A673 (cell line): Measurements from ENCODE around the gene RNF113B. TPM values are rescaled to one million over a fixed set of nuclear protein-coding genes. Genes with fewer than 3 reads are reported as not detected.
A peak's percentile ranks its signal among the peaks of the same experiment; 100 is the strongest.

ENCODE experiments used
- BruUV-seq: library from RNA; stranded (reverse); fragments of 400-500 nt; replicated peaks from 2 replicates; lab custom pipeline; 2021; lab: Mats Ljungman, UMichigan
- CTCF ChIA-PET: fragments of 300-600 bp; sonication (Branson Sonifier 250); formaldehyde crosslinking; loops from one replicate; lab custom pipeline; 2022; ENCODE audit warnings: antibody characterized with exemption; lab: Charles Lee
- POLR2A ChIA-PET: fragments of 300-600 bp; sonication (Branson Sonifier 250); formaldehyde crosslinking; loops from one replicate; lab custom pipeline; 2022; ENCODE audit warnings: antibody characterized with exemption; ENCODE audit not compliant: low non-redundant PET; lab: Charles Lee
- DNase-seq: peaks from one replicate; pipeline ENCODE4 v3.0.0-alpha.2; 2015; ENCODE audit warnings: low spot score
- H3K27ac ChIP-seq: fragments of 200-600 bp; sonication (generic); 2 replicates; pipeline ENCODE4 v1.5.1; 2016; ENCODE audit warnings: mixed run types, low read depth, mild to moderate bottlenecking, mixed read lengths, antibody characterized with exemption, low read length; ENCODE audit not compliant: poor library complexity, severe bottlenecking
- H3K27me3 ChIP-seq: fragments of 200-600 bp; sonication (generic); replicated peaks from 2 replicates; pipeline ENCODE4 v1.6.1; 2017; ENCODE audit warnings: mixed run types, low read depth, mild to moderate bottlenecking, mixed read lengths, antibody characterized with exemption, low read length; ENCODE audit not compliant: insufficient read depth, poor library complexity
- H3K36me3 ChIP-seq: fragments of 200-600 bp; sonication (generic); 2 replicates; pipeline ENCODE4 v1.6.1; 2016; ENCODE audit warnings: mixed run types, mild to moderate bottlenecking, mixed read lengths, antibody characterized with exemption, low read length; ENCODE audit not compliant: insufficient read depth, poor library complexity, severe bottlenecking
- H3K4me1 ChIP-seq: fragments of 200-600 bp; sonication (generic); 2 replicates; pipeline ENCODE4 v1.6.1; 2017; ENCODE audit warnings: mixed run types, mild to moderate bottlenecking, mixed read lengths, antibody characterized with exemption, low read length; ENCODE audit not compliant: insufficient read depth, poor library complexity, severe bottlenecking
- H3K4me3 ChIP-seq: fragments of 200-600 bp; sonication (generic); 2 replicates; pipeline ENCODE4 v1.5.1; 2016; ENCODE audit warnings: low read depth, mixed run types, mild to moderate bottlenecking, mixed read lengths, low read length; ENCODE audit not compliant: poor library complexity, severe bottlenecking
- H3K9me3 ChIP-seq: fragments of 200-600 bp; sonication (generic); 2 replicates; pipeline ENCODE4 v1.6.1; 2016; ENCODE audit warnings: mixed run types, low read depth, mild to moderate bottlenecking, mixed read lengths, antibody characterized with exemption, low read length; ENCODE audit not compliant: poor library complexity, severe bottlenecking
- EZH2 ChIP-seq: fragments of 200-600 bp; sonication (generic); IDR thresholded peaks from 2 replicates; pipeline ENCODE4 v1.6.1; 2017; ENCODE audit warnings: borderline replicate concordance, low read depth, mild to moderate bottlenecking, mixed read lengths, antibody characterized with exemption, low read length; ENCODE audit not compliant: poor library complexity, severe bottlenecking
- intact Hi-C: fragments of 100-400 bp; cut with micrococcal nuclease; formaldehyde crosslinking; loops from one replicate; pipeline ENCODE4 v1.10.0; 2022; ENCODE audit not compliant: unreplicated experiment
- total RNA-seq: library from RNA; stranded (reverse); gene quantifications from 2 replicates; pipeline ENCODE4 v1.2.3, GENCODE V29; 2021
- TF ChIP-seq, protein P1 (sequence below): fragments of 300-800, 200-600 bp; sonication (generic); conservative IDR thresholded peaks from 2 replicates; pipeline ENCODE4 v1.5.1; 2017; ENCODE audit warnings: low read depth, mild to moderate bottlenecking, antibody characterized with exemption, low read length, moderate library complexity, mixed read lengths

RNF113B gene
- total RNA-seq, 1 experiment from 2014 or later: not detected

DNA sequence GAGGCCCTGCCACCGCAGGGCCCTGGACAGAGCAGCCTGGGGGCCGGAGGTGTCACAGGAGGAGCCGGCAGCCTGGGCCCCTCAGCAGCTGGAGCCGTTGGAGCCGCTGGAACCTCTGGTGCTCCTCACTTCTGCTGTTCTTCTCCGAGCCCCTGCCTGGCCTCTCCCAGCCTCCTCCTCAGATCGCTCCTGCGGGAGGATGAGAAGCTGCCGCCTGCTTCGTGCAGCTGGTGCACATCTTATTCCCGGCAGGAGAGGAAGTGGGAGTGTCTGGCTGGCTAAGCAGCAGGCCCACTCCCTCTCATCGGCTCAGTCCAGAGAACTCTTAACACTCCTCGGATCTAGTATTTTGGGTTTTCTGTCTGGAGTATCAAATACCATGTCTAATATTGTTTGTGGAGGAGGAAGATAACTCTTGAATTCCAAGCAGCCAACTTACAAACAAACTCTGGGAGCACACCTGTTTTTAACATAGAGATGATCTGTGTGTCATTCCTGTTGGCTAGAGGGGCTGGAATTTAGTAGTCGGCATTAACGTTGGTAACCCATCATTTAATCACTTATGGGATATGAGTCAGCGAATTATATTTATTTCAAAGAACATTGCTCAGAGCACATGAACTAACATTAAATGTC, 37.1 kb upstream of the RNF113B start:
- no peak for TF ChIP-seq EZH2
- TF ChIP-seq, protein P1, sequence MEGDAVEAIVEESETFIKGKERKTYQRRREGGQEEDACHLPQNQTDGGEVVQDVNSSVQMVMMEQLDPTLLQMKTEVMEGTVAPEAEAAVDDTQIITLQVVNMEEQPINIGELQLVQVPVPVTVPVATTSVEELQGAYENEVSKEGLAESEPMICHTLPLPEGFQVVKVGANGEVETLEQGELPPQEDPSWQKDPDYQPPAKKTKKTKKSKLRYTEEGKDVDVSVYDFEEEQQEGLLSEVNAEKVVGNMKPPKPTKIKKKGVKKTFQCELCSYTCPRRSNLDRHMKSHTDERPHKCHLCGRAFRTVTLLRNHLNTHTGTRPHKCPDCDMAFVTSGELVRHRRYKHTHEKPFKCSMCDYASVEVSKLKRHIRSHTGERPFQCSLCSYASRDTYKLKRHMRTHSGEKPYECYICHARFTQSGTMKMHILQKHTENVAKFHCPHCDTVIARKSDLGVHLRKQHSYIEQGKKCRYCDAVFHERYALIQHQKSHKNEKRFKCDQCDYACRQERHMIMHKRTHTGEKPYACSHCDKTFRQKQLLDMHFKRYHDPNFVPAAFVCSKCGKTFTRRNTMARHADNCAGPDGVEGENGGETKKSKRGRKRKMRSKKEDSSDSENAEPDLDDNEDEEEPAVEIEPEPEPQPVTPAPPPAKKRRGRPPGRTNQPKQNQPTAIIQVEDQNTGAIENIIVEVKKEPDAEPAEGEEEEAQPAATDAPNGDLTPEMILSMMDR: no peak
- Histone ChIP-seq H3K9me3 (no peaks in the 10 kb centered on the region), H3K27ac (peak overlapping the region; percentile 62), H3K36me3 (no peaks in the 10 kb centered on the region), H3K4me3 (no peak overlapping the region), H3K27me3 (no peaks in the 10 kb centered on the region), H3K4me1 (peaks cover 69% of the 10 kb centered on the region)
- intact Hi-C loops: no loop called here
- DNase-seq: peak; percentile 85
- no TSS peak for BruUV-seq
- POLR2A ChIA-PET: interaction anchor here (0.6 kb wide), 1 partner anchor 42 kb away, joined by 3 read pairs; no protein-coding TSS in a partner anchor
- CTCF ChIA-PET: no interaction called here

DNA sequence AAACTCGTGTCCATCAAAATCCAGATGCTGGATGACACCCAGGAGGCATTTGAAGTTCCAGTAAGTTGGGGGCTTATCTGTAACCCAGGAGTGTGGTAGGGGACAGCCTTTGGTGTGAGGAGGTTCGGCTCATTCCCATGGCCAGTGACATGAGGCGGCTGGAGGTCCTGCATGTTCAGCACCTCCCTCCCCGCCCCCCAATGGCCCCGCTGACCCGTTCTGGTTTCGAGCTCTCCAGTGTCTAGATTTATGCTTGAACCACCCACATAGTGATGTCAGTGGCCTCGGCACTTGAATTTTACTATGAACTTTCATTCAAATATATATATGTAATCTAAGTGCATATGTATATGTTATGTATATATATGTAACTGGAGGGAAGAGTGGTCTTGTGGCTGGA, 36.3 kb upstream of the RNF113B start:
- H3K4me3 ChIP-seq: no peak overlapping the region
- no peak for DNase-seq
- intact Hi-C loops: no loop called here
- CTCF ChIA-PET: no interaction called here
- POLR2A ChIA-PET: no interaction called here
- H3K4me1 ChIP-seq: peaks cover 62% of the 10 kb centered on the region
- peak overlapping the region; percentile 62 for H3K27ac ChIP-seq
- TF ChIP-seq, protein P1: no peak
- no peak for TF ChIP-seq EZH2
- H3K9me3 ChIP-seq: no peaks in the 10 kb centered on the region
- no peaks in the 10 kb centered on the region for H3K36me3 ChIP-seq
- no TSS peak for BruUV-seq
- H3K27me3 ChIP-seq: no peaks in the 10 kb centered on the region

DNA sequence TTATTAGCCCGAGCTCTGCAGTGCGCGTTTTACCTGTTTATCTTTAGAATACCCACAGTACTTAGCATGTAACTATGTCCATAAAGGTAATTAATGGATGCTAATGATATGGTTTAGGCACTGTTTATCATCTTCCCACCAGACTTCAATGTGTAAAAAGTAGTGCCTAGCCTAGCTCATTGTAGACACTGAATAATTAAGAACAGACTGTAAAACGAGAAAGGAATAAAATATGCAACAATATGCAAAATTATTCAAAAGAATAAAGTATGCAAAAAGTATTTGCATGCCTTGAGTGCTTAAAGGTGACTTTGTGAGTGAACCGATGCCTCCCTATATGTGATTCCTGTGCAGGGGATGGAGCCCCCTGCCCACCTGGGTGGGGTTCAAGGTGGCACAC, 35.7 kb upstream of the RNF113B start:
- ChIA-PET CTCF (no interaction called here), POLR2A (no interaction called here)

More for the DNA sequence above, 35.7 kb upstream of the RNF113B start:
- BruUV-seq: no TSS peak
- H3K9me3 ChIP-seq: no peaks in the 10 kb centered on the region
- intact Hi-C loops: no loop called here
- H3K27me3 ChIP-seq: no peaks in the 10 kb centered on the region
- no peak overlapping the region for H3K4me3 ChIP-seq
- H3K27ac ChIP-seq: no peak overlapping the region
- no peak for TF ChIP-seq EZH2
- TF ChIP-seq, protein P1: no peak
- H3K4me1 ChIP-seq: peaks cover 56% of the 10 kb centered on the region
- H3K36me3 ChIP-seq: no peaks in the 10 kb centered on the region
- no peak for DNase-seq
